Activated CD8-positive, alpha-beta T cell treated with anti-CD3 and anti-CD28 coated beads for 36 hours (primary cell): Measurements from ENCODE around the gene TGFBRAP1. TPM values are rescaled to one million over a fixed set of nuclear protein-coding genes. Genes with fewer than 3 reads are reported as not detected.

Experiments
- ATAC-seq: fragments of 200-7000 bp; cut with Tn5 transposase; one replicate; pipeline ENCODE4 v1.10.0; 2021; ENCODE audit warnings: mild to moderate bottlenecking, moderate library complexity
- CTCF ChIA-PET: fragments of 350-600 bp; sonication (Branson Sonifier 250); formaldehyde crosslinking; loops from one replicate; lab custom pipeline; 2021; ENCODE audit warnings: antibody characterized with exemption; lab: Charles Lee
- POLR2A ChIA-PET: fragments of 350-600 bp; sonication (Branson Sonifier 250); formaldehyde crosslinking; loops from one replicate; lab custom pipeline; 2021; ENCODE audit warnings: antibody characterized with exemption; lab: Charles Lee
- DNase-seq: peaks from one replicate; pipeline ENCODE4 v3.0.0-alpha.2; 2020
- H3K27ac Mint-ChIP-seq: one replicate; pipeline ENCODE4 v1.8.0; 2021; ENCODE audit warnings: mild to moderate bottlenecking, mixed read lengths
- H3K27me3 Mint-ChIP-seq: one replicate; pipeline ENCODE4 v1.8.0; 2021; ENCODE audit warnings: mixed read lengths
- H3K36me3 Mint-ChIP-seq: one replicate; pipeline ENCODE4 v1.8.0; 2021; ENCODE audit warnings: low read depth, mixed read lengths
- H3K4me1 Mint-ChIP-seq: one replicate; pipeline ENCODE4 v1.8.0; 2021; ENCODE audit warnings: low read depth, mixed read lengths
- H3K4me3 Mint-ChIP-seq: one replicate; pipeline ENCODE4 v1.8.0; 2021; ENCODE audit warnings: mild to moderate bottlenecking, moderate library complexity, mixed read lengths
- H3K9me3 Mint-ChIP-seq: one replicate; pipeline ENCODE4 v1.8.0; 2021; ENCODE audit warnings: mixed read lengths
- intact Hi-C: fragments of 100-400 bp; cut with micrococcal nuclease; formaldehyde crosslinking; loops from one replicate; pipeline ENCODE4 v1.10.0; 2022
- total RNA-seq, 2 experiments: library from RNA; stranded (reverse); gene quantifications; one replicate each; pipeline ENCODE4 v1.2.3, GENCODE V29; 2021
- TF ChIP-seq, protein P1 (sequence below): fragments of 200-600 bp; IDR thresholded peaks from one replicate; pipeline ENCODE4 v1.8.0; 2022; ENCODE audit warnings: antibody characterized with exemption, mild to moderate bottlenecking

The TGFBRAP1 gene
- total RNA-seq, 2 experiments from 2014 or later, result 17.9 to 20.2 TPM

GRCh38 chr2:105376789-105377240, 47.3 kb upstream of the TGFBRAP1 start:
- DNase-seq (no peak), ATAC-seq (no peak)
- H3K4me3 Mint-ChIP-seq, result no peak overlapping the region
- ChIA-PET POLR2A (no interaction called here), CTCF (no interaction called here)
- TF ChIP-seq, protein P1, sequence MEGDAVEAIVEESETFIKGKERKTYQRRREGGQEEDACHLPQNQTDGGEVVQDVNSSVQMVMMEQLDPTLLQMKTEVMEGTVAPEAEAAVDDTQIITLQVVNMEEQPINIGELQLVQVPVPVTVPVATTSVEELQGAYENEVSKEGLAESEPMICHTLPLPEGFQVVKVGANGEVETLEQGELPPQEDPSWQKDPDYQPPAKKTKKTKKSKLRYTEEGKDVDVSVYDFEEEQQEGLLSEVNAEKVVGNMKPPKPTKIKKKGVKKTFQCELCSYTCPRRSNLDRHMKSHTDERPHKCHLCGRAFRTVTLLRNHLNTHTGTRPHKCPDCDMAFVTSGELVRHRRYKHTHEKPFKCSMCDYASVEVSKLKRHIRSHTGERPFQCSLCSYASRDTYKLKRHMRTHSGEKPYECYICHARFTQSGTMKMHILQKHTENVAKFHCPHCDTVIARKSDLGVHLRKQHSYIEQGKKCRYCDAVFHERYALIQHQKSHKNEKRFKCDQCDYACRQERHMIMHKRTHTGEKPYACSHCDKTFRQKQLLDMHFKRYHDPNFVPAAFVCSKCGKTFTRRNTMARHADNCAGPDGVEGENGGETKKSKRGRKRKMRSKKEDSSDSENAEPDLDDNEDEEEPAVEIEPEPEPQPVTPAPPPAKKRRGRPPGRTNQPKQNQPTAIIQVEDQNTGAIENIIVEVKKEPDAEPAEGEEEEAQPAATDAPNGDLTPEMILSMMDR, result no peak
- no peak overlapping the region for H3K27ac Mint-ChIP-seq
- H3K9me3 Mint-ChIP-seq, result no peaks in the 10 kb centered on the region
- H3K27me3 Mint-ChIP-seq, result no peaks in the 10 kb centered on the region
- H3K4me1 Mint-ChIP-seq, result peaks cover 2% of the 10 kb centered on the region
- intact Hi-C loops, result no loop called here
- no peaks in the 10 kb centered on the region for H3K36me3 Mint-ChIP-seq

DNA sequence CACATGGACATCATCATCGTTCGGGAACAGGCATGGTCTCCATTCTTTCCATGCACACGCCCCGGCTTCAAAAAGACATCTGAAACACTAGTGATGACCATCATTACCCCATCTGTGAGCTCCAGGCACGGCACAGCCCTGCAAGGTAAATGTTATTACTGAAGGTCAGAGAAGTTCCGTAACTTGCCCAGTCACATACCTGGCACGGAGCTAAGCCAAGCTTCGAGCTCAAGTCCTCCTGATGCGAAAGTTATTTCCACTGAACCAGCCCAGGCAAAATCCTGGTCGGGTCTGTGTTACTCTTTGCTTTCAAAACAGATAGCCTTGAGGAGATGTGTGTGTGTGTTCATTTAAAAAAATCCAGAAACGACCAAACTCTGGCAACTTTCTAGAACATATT, 46.5 kb upstream of the TGFBRAP1 start:
- Mint-ChIP-seq H3K9me3 (no peaks in the 10 kb centered on the region), H3K4me3 (no peak overlapping the region), H3K36me3 (no peaks in the 10 kb centered on the region), H3K27ac (no peak overlapping the region), H3K27me3 (no peaks in the 10 kb centered on the region), H3K4me1 (peaks cover 2% of the 10 kb centered on the region)
- TF ChIP-seq, protein P1, result no peak
- DNase-seq (no peak), ATAC-seq (no peak)
- POLR2A ChIA-PET, result no interaction called here
- CTCF ChIA-PET, result interaction anchor here (1.7 kb wide), 1 partner anchor 28 kb away, joined by 5 read pairs; no protein-coding TSS in a partner anchor
- intact Hi-C loops, result no loop called here

DNA sequence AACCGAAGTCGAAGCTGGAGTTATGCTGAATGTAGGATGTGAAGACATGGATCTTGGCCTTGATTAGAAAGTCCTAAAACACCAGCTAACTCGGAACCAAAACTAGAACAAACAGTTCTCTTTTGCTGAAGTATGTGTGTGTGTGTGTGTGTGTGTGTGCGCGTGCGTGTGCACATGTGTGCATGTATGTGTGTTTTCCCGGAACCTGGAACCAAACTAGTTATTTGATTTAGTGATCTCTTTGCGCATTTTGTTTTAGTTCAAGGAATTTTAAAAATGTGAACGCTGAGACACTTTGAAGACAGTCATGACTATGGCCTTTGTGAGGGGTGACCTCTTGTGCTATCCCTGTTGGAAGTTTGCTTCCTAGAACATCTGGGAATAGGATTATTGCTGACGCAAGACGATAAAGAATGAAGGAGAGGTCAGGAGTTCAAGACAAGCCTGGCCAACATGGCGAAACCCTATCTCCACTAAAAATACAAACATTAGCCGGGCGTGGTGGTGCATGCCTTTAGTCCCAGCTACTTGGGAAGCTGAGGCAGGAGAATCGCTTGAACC, 45.5 kb upstream of the TGFBRAP1 start:
- Mint-ChIP-seq H3K4me1 (peaks cover 2% of the 10 kb centered on the region), H3K4me3 (no peak overlapping the region), H3K36me3 (no peaks in the 10 kb centered on the region), H3K27me3 (no peaks in the 10 kb centered on the region), H3K27ac (no peak overlapping the region), H3K9me3 (no peaks in the 10 kb centered on the region)
- CTCF ChIA-PET, result interaction anchor here (1.5 to 1.7 kb wide), 2 partner anchors 15 to 29 kb away, joined by 5 to 7 read pairs; no protein-coding TSS in a partner anchor
- POLR2A ChIA-PET, result no interaction called here
- DNase-seq, result no peak
- ATAC-seq, result no peak
- TF ChIP-seq, protein P1, result no peak
- intact Hi-C loops, result no loop called here

DNA sequence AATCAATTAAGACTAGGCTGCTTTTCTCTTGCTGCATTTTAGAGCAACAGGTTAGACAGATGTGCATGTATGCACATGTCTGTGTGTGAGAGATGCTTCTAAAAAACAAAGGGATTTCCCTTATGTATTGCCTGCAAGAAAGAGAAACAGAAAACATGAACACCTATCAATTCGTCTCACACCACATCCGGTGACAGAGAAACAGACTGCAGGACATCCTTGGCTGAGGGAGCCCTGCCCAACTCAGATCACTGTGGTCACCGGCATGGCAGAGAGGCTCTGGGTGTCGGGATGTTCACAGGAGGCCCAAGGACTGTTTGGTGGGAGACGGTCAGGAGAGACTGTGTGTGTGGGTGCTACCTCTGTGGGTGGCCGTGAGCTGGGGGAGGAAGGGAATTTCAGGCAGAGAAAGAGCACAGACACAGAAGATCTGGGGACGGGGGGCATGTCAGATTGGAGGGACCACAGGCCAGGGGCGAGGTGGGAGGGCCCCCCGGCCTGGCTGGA, 44.4 kb upstream of the TGFBRAP1 start:
- H3K36me3 Mint-ChIP-seq, result no peaks in the 10 kb centered on the region
- peaks cover 6% of the 10 kb centered on the region for H3K4me1 Mint-ChIP-seq
- peak; percentile 16 for DNase-seq
- peak overlapping the region; percentile 84 for H3K27ac Mint-ChIP-seq
- peak; percentile 37 for ATAC-seq
- no peaks in the 10 kb centered on the region for H3K9me3 Mint-ChIP-seq
- TF ChIP-seq, protein P1, result no peak
- POLR2A ChIA-PET, result no interaction called here
- CTCF ChIA-PET, result interaction anchor here (0.6 to 1.5 kb wide), 2 partner anchors 16 to 171 kb away, joined by 3 to 7 read pairs; no protein-coding TSS in a partner anchor
- intact Hi-C loops, result no loop called here
- H3K4me3 Mint-ChIP-seq, result peak overlapping the region; percentile 33
- no peaks in the 10 kb centered on the region for H3K27me3 Mint-ChIP-seq

- H3K4me3 Mint-ChIP-seq, result no peak overlapping the region
- intact Hi-C loops, result no loop called here
These were observed 43.8 kb upstream of the TGFBRAP1 start for GRCh38 chr2:105373344-105373781.

More at GRCh38 chr2:105373344-105373781, 43.8 kb upstream of the TGFBRAP1 start:
- ChIA-PET POLR2A (no interaction called here), CTCF (no interaction called here)
- Mint-ChIP-seq H3K27me3 (no peaks in the 10 kb centered on the region), H3K9me3 (no peaks in the 10 kb centered on the region), H3K4me1 (peaks cover 6% of the 10 kb centered on the region), H3K36me3 (no peaks in the 10 kb centered on the region), H3K27ac (peak overlapping the region; percentile 17)
- no peak for DNase-seq
- no peak for ATAC-seq
- TF ChIP-seq, protein P1, result no peak
